Activated T-cell treated with anti-CD3 and anti-CD28 coated beads for 1 hour (primary cell): ENCODE measurements around the gene SNX15.
"Not testable (repeated sequence)": the region's sequence is repeated elsewhere in the genome, so short reads cannot be mapped to it uniquely, and the experiment has no call there.

Experiments
- DNase-seq: peaks from one replicate; pipeline ENCODE4 v3.0.0-alpha.2; 2020; ENCODE audit warnings: low read depth

SNX15 gene

GRCh38 chr11:65027213-65028067 lies at the start of gene SNX15:
Gene SNX15, plus strand, starts transcription at chr11:65027439. Its CDS starts 99 bp downstream, at chr11:65027538.
- peak; percentile 80 for DNase-seq

- not testable (repeated sequence) for DNase-seq
Measured at GRCh38 chr11:64983339-64983738, 43.9 kb upstream of the SNX15 start.

- DNase-seq = no peak
Measured at GRCh38 chr11:64987998-64988854, 39.0 kb upstream of the SNX15 start.

- DNase-seq = no peak
Measured at GRCh38 chr11:64989416-64989815, 37.8 kb upstream of the SNX15 start.

- no peak for DNase-seq
Measured at GRCh38 chr11:64990222-64990923, 36.9 kb upstream of the SNX15 start.

GRCh38 chr11:64994318-64994717 lies 32.9 kb upstream of the SNX15 start:
- DNase-seq = no peak

GRCh38 chr11:64996327-64996709 lies 30.9 kb upstream of the SNX15 start:
- no peak for DNase-seq

GRCh38 chr11:64996710-64997380 lies 30.4 kb upstream of the SNX15 start, which contains the start of gene BATF2:
Gene BATF2, minus strand, starts transcription at chr11:64996971. Its CDS starts 57 bp downstream, at chr11:64996914.
- DNase-seq = no peak

GRCh38 chr11:64998141-64998540 lies 29.1 kb upstream of the SNX15 start:
- DNase-seq = no peak

GRCh38 chr11:64998690-64999431 lies 28.4 kb upstream of the SNX15 start:
- no peak for DNase-seq

- DNase-seq = no peak
Measured at GRCh38 chr11:64999478-64999877, 27.8 kb upstream of the SNX15 start.

- DNase-seq = no peak
Measured at GRCh38 chr11:65002706-65003105, 24.5 kb upstream of the SNX15 start.

GRCh38 chr11:65003282-65003681 lies 24.0 kb upstream of the SNX15 start:
- no peak for DNase-seq

GRCh38 chr11:65003968-65004367 lies 23.3 kb upstream of the SNX15 start:
- DNase-seq = not testable (repeated sequence)

- DNase-seq = no peak
Measured at GRCh38 chr11:65008016-65008415, 19.2 kb upstream of the SNX15 start.

- no peak for DNase-seq
Measured at GRCh38 chr11:65008873-65009272, 18.4 kb upstream of the SNX15 start.

GRCh38 chr11:65013130-65013887 lies 13.9 kb upstream of the SNX15 start:
- DNase-seq = peak; percentile 84

- peak; percentile 71 for DNase-seq
Measured at GRCh38 chr11:65013888-65014725, 13.1 kb upstream of the SNX15 start, which contains the start of gene ARL2. Gene ARL2, plus strand, starts transcription at chr11:65014160. Its CDS starts 48 bp downstream, at chr11:65014208.

- DNase-seq = no peak
Measured at GRCh38 chr11:65014726-65015227, 12.5 kb upstream of the SNX15 start.
